T-helper 1 cell (primary cell): Measurements from ENCODE around the gene TMEM240.
"Not testable (repeated sequence)": the region's sequence is repeated elsewhere in the genome, so short reads cannot be mapped to it uniquely, and the experiment has no call there.

Experiments
- DNase-seq, 5 donors: peaks; one replicate each; pipeline ENCODE4 v3.0.0-alpha.2; 2012 to 2020

TMEM240 gene

GRCh38 chr1:1539310-1540089 lies 924 bp downstream of the TMEM240 start:
- no peak for DNase-seq

- DNase-seq, result no peak
These were observed 1.5 kb downstream of the TMEM240 start for GRCh38 chr1:1538989-1539309.

- DNase-seq, result no peak
These were observed 2.1 kb downstream of the TMEM240 start for GRCh38 chr1:1538334-1538733.

GRCh38 chr1:1537626-1538250 lies 2.7 kb downstream of the TMEM240 start:
- DNase-seq, result no peak

GRCh38 chr1:1536938-1537546 lies 3.4 kb downstream of the TMEM240 start:
- no peak for DNase-seq

GRCh38 chr1:1536019-1536937 lies 4.1 kb downstream of the TMEM240 start:
- no peak for DNase-seq

GRCh38 chr1:1535201-1536018 lies 5.0 kb downstream of the TMEM240 start:
- no peak for DNase-seq

- DNase-seq, result no peak
These were observed 5.8 kb downstream of the TMEM240 start for GRCh38 chr1:1534401-1535154.

GRCh38 chr1:1533894-1534291 lies 6.5 kb downstream of the TMEM240 start:
- not testable (repeated sequence) for DNase-seq

- not testable (repeated sequence) for DNase-seq
These were observed 7.1 kb downstream of the TMEM240 start for GRCh38 chr1:1533176-1533893.

GRCh38 chr1:1531947-1532346 lies 8.5 kb downstream of the TMEM240 start:
- no peak for DNase-seq

GRCh38 chr1:1529936-1530335 lies 10.5 kb downstream of the TMEM240 start:
- no peak for DNase-seq

- DNase-seq, result no peak
These were observed 11.1 kb downstream of the TMEM240 start for GRCh38 chr1:1529321-1529720.

GRCh38 chr1:1528301-1529267 lies 11.8 kb downstream of the TMEM240 start:
- DNase-seq, result no peak

- DNase-seq, result no peak
These were observed 13.2 kb downstream of the TMEM240 start for GRCh38 chr1:1527092-1527816.

GRCh38 chr1:1526476-1526875 lies 13.9 kb downstream of the TMEM240 start:
- not testable (repeated sequence) for DNase-seq

GRCh38 chr1:1524750-1525383 lies 15.6 kb downstream of the TMEM240 start:
- not testable (repeated sequence) for DNase-seq

- not testable (repeated sequence) for DNase-seq
These were observed 16.8 kb downstream of the TMEM240 start for GRCh38 chr1:1523651-1524050.
